Measurements from ENCODE around the gene HTR7. TPM values are rescaled to one million over a fixed set of nuclear protein-coding genes. Genes with fewer than 3 reads are reported as not detected.
"Not testable (repeated sequence)": the region's sequence is repeated elsewhere in the genome, so short reads cannot be mapped to it uniquely, and the experiment has no call there.

Gene HTR7
- polyA plus RNA-seq, 12 donors, result 0.11 to 0.28 (median 0.22) TPM; not detected in 2

DNA sequence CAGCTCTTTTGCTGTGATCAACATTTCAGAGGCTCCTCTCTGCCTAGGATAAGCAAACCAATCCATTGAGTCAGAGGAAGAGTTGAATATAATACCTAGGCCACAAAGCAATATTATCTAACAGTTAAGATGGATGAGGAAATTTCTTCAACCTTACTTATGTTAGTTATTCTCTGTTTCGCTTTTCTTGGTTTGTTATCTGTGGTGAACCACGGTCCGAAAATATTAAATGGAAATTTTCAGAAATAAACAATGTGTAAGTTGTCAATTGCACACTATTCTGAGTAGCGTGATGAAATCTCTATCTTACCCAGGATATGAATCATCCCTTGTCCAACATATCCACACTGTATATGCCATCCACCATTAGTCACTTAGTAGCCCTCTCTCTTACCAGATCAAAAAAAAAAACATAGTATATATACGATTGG, 1.5 kb upstream of the HTR7 start:
- DNase-seq, result no peak

DNA sequence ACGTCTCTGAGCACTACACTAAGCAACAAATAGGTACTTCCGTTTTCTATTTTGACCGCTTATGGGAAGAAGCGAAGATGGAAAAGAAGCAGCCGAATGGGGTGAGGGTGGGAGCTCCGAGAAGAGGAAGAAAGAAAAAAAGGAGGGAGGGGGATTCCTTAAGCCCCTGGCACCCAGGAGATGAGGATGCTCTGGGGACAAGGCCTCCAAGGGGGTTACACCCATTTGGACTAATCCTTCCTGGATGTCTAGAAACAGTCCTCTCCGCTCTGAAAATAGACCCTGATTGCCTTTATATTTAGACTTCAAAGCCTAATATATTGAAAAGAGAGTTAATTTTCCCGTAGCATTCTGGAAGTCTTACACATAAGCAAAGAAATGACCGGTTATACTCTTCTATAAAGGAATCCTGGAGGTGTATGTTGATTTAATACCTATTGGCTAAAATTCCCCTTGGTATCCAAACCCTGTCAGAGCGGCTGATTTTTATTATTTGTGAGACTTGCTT, 676 bp upstream of the HTR7 start:
- DNase-seq, result no peak

DNA sequence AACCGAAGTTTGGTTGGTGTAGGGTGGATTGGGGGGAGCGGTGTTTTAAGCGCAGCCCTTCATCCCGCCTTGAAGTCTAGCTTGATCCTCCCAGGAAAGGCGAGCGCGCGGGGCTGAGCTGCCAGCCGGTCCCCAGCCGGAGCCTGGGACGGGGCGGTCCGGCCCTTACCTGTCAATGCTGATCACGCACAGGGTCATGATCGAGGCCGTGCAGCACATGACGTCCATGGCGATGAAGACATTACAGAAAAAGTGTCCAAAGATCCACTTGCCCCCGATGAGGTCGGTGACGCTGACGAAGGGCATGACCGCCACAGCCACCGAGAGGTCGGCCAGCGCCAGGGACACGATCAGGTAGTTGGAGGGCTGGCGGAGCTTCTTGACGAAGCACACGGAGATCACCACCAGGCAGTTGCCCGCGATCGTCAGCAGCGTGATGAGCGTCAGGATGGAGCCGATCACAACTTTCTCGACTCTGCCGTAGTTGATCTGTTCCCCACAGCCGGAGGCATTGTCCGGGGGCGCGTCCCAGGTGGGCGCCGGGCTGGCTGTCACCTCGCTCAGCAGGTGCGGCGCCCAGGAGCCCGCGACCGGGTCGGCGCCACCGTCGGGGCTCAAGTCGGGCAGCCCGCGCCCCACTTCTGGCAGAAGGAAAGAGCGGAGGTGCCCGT, 740 bp downstream of the HTR7 start:
- DNase-seq, result no peak

DNA sequence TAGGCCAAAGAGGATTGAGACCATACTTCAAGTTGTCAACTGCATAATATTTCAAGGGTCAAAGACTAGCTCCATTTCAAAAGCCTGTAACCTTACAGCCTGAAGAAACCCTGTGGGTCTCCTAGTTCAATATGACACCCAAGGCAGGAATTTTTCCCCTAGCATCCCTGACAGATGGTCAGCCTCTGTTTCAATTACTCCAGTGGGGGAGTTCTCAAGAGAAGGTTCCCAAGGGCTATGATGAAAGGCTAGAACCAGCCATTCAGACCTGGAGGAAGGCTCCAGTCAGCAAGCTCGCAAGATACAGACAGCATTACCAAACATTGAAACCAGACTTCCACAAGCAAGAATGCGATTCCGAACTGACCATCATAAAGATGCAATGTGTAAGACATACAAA, 1.6 kb downstream of the HTR7 start:
- no peak for DNase-seq

DNA sequence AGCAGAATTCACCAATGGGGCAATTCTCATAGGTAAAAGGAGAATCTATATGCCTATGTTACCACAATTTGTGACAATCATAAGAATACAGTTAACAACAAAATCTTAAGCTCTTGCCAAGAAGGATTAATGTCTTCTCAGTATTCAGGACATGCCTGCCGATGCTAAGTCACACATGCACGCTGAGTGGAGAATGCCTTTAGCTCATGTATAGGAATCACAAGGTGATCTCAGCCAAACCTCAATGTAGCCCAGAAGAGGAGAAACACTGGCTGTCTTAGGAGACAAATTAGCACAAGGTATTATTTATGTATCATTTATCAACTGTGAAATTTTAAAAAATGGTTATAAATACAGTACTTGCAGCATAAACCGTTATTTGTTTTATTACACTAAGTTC, 2.7 kb downstream of the HTR7 start:
- DNase-seq, result no peak

DNA sequence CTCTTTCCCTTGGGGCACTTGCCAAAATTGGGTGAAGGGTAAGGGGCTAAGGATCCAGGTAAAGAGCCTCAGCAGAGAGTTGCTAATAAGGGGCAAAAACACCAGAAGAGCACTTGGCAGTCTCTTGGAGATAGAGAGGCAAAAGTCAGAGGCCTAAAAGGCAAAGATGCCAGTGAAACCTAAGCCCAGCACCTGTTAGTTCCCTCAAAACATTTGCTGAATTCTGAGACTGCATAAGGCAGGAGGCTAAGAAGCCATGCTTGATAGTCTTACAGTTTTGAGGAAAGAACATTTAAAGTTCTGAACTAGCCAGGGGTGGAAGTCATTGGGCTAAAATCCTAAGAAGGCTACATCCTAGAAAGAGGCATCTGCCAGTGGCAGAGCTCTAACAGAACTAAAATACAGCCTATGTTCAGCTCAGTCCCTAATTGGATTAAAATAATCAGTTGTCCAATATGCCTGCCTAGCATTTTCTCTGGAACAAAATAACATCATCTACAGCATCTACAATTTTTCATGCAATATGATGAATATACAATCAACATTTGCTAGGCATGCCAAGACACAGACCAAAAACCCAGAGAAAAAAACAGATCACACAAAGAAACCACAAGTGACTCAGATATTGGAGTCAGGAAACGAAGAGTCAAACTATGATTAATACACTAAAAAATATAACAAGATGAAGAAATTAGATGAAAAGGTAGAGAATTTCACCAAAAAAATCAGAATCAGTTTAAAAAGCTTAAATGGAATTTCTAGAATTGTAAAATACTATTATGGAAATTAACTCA, 7.7 kb downstream of the HTR7 start:
- no peak for DNase-seq

DNA sequence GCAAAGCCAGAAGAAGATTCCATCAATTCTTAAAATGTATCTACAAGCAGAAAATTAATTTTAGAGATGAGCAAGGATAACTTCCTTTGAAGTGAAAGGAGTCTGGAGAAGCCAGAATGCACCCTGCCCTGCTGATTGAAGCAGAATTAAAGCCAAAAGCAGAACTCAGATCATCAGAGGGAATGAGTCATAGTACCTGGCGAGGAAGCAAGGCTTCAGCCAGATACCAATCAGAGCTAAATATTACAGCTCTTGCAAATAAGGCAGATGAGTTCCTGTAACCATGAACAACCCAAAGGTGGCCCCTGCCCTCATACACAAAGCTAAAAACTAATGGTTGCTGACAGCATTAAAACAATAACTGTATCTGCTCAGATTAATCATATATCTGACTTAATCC, 10.4 kb downstream of the HTR7 start:
- DNase-seq, result no peak

DNA sequence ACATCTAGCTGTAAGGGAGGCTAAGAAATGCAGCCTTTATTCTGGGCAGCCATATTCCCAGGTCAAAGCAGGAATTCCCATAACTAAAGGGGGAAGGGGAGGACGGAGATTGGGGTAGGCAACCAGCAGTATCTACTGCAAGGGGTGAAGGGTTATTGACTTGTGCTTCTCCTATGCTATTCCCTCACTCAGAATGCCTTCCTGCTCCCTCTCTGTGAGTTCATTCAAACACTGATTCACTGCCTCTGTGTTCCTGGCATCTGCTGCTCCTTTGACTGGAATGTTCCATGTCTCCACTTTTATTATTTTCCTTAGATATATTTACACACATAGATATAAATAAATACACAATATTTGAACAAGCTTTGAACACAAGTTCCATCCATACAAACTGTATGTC, 11.1 kb downstream of the HTR7 start:
- DNase-seq, result no peak

DNA sequence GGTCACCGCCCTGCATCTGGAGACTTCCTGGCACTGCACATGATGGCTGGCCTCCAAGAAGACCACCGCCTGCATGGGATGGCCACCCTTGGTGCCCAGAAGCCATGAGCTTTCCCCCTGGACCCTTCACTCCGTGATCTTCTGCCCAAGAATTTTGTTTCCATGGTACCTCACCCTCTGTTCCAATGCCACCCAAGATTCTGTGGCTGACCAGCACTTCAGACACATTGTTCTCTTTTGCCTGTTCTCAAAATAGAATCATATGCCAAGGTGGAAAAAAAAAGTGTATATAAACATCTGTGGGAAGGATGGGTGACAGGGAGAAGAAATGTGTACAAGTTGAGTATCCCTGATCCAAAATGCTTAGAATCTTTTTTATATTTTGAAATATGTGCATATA, 12.1 kb downstream of the HTR7 start:
- no peak for DNase-seq

DNA sequence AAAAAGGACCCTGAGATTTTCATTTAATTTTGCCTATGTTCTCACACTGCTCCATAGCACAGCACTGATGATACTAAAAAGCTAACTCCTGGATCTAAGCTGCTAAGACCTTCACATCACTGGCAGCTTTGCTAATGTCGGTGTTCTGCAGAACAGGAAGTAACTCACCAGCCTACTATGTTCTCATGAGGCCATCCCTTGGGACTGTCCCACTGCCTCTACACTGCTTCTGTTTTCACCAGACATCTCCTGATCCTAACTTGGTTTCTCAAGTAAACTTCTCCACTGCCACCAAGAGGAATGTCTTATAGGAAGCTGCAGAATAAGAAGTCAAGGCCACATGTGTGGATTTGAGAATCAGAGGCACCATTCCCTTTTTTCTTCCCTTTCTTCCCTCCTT, 15.1 kb downstream of the HTR7 start:
- no peak for DNase-seq

DNA sequence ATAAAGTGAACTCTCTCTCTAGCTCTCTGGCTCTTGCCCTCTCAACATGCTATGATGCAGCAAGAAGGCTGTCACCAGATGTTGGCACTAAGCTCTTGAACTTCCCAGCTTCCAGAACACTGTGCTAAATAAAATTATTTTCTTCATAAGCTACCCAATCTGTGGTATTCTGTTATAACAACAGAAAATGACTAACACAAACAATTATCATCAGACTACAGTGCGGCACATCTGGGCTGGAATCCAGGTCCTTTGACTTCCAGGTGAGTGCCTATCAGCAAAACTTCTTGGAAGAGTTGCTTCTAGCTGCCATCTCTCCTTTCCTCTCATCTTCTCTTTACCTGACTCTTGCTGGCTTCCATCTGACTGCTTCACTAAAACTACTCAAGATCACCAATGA, 20.4 kb downstream of the HTR7 start:
- DNase-seq, result no peak

DNA sequence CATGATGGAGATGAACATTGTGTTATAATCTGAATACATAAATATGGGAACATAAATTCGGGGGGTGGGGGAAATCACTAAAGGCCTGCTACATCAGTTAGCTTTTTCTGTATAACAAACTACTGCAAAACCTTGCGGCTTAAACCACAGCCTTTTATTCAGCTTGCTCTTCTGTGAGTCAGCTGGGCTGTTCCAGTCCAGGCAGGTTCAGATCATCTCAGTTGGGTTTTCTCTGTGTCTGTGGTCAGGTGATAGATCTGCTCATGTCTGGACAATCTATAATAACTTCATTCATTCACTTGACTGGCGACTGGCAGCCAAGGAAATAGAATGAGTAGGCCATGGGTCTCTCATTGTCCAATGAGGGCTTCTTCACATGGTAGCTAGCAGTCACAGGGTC, 23.5 kb downstream of the HTR7 start:
- no peak for DNase-seq

DNA sequence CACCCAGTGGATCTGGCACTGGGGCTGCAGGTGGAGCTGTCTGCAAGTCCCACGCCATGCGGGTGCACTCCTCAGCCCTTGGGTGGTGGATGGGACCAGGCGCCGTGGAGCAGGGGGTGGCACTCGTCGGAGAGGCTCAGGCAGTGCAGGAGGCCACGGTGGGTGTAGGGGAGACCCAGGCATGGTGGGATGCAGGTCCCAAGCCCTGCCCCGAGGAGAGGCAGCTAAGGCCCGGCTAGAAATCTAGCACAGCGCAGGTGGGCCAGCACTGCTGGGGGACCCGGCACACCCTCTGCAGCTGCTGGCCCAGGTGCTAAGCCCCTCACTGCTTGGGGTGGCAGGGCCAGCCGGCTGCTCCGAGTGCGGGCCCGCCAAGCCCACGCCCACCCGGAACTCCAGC, 25.7 kb downstream of the HTR7 start:
- no peak for DNase-seq

DNA sequence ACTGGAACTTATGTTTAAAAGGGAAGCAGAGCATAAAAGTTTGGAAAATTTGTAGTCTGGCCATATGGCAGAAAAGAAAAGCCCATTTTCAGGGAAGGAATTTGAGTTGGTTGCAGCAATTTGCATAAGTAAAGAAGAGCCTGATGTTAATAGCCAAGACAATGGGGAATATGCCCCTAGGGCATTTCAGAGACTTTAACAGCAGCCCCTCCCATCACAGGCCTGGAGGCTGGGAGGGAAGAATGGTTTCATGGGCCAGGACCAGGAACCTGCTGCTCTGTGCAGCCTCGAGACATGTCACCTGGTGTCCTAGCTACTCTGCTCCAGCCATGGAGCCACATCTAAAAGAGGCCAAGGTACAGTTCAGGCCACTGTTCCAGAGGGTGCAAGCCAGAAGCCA, 35.3 kb downstream of the HTR7 start:
- no peak for DNase-seq

DNA sequence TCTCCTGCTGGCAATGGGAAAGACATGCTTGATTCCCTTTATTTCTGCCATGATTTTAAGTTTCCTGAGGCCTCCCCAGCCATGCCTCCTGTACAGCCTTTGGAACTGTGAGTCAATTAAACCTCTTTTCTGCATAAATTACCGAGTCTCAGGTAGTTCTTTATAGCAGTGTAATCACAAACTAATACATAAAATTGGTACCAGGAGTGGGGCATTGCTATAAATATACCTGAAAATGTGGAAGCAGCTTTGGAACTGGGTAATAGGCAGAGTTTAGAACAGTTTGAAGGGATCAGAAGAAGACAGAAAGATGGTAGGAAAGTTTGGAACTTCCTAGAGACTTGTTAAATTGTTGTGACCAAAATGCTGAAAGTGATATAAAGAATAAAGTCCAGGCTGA, 36.0 kb downstream of the HTR7 start:
- not testable (repeated sequence) for DNase-seq

DNA sequence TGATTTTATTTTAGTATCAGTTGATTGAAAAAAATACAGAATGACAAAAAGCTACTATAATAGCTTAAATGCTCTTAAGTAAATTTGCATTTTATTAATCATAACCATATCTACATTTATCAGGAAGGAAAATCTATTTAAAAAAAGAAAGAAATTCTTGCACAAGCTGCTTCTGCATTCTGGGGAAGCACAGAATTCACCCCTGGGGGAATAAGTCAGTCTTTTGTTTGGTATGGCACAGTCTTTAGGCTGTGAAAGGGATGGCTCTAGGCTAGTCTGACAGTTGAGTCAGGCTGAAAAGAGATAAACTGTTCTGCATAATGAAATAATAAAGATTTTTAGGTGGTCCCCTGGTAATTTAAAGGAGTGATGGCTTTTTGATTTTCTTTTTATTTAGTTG, 37.9 kb downstream of the HTR7 start:
- DNase-seq, result no peak

DNA sequence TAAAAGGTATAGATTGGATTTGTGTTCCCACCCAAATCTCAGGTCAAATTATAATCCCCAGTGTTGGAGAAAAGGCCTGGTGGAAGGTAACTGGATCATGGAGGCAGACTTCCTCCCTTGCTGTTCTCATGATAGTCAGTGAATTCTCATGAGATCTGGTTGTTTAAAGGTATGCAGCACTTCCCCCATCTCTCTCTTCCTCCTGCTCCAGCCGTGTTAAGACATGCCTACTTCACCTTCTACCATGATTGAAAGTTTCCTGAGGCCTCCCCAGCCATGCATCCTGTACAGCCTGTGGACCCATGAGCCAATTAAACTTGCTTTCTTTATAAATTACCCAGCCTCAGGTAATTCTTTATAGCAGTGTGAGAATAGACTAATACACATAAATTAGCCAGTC, 39.1 kb downstream of the HTR7 start:
- DNase-seq, result no peak

DNA sequence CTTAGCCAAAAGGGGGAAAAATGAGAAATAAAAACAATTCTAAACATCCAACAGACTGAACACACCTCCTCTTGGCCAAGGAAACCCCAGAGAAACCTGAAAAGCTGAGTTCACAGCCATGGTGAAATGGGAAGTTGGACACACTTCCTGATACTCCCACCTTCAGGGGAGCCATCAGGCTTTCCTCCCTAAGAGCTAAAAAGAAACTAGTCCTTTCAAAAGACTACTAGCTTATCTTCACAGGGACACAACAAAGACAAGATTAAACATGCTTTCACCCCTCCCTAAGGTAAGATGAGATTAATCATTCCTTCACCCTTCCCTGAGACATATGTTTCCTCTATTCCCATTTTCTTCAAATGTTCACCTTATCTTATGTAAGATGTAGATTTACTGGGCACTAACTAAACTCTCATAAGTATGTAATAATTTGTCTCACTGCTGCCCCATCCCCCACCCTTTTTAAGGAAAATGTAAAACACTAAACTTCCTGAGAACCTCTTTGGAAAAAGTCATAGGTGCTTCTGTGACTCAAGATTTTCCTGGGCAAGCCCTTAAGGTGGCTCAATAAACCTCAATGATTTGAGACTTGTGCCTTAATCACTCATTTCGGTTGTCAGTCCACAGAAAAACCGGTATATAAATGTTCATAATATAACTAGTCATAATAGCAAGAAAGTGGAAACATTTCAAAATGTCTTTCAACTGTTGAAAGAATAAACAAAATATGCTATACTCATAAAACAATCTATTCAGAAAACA, 40.5 kb downstream of the HTR7 start:
- DNase-seq, result no peak

DNA sequence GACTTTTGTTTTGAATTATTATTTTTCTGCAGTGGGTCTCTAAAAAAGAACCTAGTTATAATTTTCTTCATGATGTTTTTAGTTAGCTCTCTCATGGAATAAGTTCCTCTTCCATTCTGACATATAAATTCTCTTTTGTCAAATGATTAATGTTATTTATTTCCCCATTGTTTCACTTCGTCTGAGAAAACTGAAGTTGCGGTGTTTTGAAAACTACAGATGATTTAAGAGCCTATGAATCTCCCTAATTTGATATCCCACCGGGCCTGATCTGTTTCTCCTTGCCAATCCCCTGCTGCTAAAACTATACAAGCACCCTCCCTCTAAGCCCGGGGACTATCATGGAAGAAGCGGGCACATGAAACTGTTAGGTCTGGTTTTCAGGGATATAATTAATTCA, 41.4 kb downstream of the HTR7 start:
- DNase-seq, result no peak

DNA sequence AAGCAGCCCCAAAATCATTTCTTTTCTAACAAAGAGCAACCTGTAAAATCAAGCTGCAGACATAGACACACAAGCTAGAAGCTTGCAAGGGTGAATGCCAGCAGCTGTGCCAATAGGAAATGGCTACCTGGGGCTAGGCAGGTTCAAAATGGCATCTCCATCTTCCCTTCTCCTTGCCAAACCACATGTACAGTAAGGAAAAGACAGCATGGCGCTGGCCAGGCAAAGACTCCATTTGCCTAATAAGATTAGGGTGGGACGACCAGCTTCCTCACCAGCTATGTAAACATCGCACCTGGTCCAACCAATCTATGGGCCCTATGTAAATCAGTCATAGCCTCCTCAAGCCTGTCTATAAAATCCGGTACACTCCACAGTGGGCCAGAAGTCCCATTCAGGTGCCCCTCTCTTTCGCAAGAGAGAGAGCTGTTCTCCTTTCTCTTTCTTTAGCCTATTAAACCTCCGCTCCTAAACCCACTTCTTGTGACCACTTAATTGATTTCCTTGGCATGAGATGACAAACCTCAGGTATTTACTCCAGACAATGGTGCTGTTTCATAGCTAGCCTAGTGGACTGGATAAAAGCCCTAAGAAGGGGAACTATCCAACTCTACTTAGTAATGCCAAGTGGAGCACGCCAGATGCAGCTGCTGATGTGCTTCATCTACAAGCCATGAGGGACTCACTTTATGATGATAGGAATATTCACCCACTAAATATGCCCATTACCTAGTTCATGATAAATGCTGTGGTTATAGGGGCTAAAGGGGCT, 44.1 kb downstream of the HTR7 start:
- DNase-seq, result no peak

DNA sequence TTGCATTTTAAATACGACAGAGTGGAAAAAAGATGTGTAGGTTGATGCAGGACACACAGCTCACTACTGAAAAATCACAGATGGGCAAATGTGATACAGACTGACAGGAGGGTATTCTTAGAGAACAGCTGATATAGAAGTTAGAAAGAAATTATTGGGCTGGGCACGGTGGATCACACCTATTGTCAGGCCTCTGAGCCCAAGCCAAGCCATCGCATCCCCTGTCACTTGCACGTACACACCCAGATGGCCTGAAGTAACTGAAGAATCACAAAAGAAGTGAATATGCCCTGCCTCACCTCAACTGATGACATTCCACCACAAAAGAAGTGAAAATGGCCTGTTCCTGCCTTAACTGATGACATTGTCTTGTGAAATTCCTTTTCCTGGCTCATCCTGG, 50.7 kb downstream of the HTR7 start:
- not testable (repeated sequence) for DNase-seq

DNA sequence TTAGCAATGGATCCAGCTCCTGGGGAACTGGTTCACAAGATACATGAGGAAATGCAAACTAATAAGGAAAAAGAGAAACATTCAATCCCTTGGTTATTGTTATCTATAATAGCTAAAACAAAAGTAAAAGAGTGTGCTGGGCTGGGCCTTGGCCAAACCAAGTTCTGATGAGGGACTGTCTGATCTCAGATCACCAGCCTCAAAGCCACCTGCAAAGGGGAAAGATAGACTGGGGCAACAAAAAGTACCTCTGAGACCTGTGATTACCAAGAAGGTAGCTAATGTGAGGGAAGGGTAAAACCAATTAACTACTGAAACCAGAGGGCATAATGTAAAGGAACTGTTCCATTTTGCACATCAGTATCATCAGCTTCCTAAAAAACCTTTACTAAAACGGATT, 51.2 kb downstream of the HTR7 start:
- DNase-seq, result no peak
